Hair follicle dermal papilla cell (primary cell): ENCODE results near the gene IGFBP6. TPM values are rescaled to one million over a fixed set of nuclear protein-coding genes. Genes with fewer than 3 reads are reported as not detected.

Experiments used
- small RNA-seq: library from RNA; depleted of rRNA; stranded (forward); fragments of <200 nt; gene quantifications from one replicate; pipeline ENCODE3, GENCODE V24; 2012
- total RNA-seq: library from RNA; depleted of rRNA; stranded (reverse); fragments of >200 nt; gene quantifications from 2 replicates; pipeline ENCODE4 v1.2.3, GENCODE V29; 2012

IGFBP6 gene
- total RNA-seq, result 162 and 237 TPM in 2 replicates

DNA sequence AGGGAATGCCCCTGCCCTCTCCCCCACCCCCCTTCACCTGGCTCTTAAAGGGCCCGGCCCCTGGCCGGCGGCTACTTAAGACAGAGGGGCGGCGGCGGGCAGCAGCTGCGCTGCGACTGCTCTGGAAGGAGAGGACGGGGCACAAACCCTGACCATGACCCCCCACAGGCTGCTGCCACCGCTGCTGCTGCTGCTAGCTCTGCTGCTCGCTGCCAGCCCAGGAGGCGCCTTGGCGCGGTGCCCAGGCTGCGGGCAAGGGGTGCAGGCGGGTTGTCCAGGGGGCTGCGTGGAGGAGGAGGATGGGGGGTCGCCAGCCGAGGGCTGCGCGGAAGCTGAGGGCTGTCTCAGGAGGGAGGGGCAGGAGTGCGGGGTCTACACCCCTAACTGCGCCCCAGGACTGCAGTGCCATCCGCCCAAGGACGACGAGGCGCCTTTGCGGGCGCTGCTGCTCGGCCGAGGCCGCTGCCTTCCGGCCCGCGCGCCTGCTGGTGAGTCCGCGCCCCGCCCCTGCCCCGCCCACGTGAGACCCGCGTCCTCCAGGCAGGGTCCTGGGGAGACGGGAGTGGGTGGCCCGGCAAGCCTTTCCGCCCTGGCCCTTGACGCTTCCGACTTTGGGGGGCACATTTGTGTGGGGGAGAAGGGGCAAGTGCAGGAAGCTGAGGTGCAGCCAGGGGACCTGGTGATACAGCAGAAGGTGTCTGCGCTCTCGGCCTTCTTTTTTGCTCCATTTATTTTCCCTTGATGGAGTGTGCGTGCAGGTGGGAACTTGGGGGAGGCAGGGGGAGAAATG, at the start of gene IGFBP6:
Gene IGFBP6, plus strand, starts transcription at position 104 of the 790 bp plus-strand sequence. Its CDS starts 51 bp downstream, at position 155.

DNA sequence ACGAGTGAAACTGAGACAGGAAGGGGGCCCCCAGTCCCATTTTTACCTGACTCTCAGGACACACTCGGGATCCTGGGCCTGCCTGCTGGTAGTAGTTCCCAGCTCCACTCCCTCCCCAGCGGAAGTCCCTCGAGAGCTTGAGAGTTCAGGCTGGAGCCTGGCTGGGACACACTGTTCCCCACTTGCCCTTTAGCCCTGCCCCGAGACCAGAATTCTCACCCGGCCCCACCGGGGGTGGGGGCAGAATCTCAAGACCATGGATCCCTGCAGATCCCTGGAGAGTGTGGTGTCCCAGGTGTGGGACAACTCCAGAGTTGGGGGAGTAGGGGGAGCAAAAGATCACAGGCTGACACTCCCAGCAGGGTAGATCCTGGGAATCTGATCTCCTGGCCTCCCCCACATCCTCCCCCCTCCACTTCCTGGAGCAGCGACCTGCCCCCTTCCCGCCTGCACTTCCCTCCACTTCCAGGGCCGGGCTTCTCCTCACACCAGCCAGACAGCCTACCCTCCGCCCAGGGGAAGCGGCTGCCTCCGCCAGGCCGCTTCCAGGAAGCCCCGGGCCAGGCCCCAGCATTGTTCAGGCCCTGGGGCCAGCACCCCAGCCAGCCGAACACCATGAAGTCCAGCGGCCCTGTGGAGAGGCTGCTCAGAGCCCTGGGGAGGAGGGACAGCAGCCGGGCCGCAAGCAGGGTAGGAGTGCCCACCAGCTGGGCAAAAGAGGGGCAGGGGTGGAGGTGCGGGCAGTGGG, 47.7 kb upstream of the IGFBP6 start, which contains the start of gene TNS2:
Gene TNS2, plus strand, starts transcription at position 495 of the 748 bp plus-strand sequence. Its CDS starts 121 bp downstream, at position 616.

DNA sequence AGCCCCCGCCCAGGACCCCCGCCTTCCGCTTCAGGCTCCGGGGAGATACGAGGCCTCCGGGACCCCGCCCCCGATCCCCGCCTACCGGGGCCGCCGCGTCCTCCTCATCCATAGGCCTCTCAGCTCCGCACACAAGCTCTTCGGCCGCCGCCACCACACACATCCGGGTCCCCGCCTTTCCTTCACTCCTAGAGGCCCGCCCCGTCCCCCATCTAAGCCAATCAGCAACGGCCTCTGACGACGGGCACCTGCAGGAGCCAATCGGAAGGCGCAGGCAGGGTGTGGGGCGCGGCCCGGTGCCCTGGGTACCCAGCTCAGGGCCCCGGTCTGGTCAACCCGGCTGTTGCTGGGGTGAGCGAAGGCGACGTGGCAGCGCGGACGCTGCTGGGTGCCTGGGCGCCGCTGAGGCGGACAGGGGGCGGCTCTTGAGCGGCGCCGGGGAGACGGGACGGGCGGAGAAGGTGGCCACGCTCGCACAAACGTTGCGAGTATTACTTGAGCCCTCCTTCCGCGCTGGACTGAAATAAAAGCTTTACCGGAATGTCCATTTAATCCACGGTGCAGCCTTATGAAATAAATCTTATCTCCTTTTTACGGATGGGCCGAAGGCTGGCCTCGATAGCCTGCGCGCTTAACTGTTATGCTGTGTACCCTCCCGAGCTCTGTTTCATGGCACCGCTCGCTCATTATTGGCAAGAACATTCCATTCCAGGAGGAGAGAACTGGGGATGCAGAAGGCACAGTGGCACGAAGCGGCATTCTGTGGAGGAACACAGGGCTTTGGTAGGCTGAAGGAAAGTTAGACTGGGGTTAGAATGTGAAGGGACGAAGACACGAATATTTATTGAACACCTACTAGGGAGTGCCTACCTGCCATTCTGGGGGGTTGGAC, 18.0 kb upstream of the IGFBP6 start, which contains the start of gene SPRYD3:
Gene SPRYD3, minus strand, starts transcription at position 165 of the 892 bp plus-strand sequence. Its CDS starts 57 bp downstream, at position 108.

DNA sequence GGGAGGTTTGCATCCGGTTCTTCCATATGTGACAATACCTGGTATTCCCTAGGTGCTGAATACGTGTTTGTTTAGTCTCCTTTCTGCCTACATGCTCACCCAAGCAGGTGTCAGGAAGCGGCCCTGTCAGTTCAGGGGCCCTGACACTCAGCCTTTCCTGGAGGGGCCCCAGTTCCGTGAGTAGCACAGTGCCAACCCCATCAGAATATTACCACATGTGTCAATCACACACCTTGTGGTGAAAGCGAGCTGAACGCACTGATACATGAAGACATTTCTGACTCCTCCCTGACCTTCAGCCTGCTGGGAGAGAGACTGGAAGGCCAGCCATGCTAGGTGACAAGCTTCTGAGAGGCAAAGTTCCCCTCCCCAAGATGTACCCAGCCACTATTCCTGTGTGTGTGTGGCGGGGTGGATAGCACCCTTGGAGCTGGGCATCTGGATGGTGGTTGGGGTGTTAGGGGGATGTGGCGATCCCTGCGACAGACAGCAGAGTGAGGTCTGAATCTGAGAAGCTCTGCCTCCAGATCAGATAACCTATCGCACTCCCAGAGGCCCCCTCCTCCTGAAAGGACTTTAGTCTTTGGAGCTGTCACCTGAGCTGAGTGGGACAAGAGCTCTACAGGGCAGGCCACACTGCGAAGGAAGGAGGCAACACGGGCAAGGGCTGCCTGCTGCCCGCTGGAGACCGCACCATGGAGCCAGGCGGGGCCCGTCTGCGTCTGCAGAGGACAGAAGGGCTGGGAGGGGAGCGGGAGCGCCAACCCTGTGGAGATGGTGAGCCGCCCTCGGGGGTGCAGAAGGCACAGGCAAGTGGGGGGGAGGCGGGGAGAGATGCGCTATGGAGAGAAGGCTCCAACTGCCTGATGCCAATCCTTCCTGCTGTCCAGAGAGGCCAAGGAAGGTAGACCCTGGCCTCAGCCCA, 5.7 kb downstream of the IGFBP6 start, which contains the start of gene SOAT2:
Gene SOAT2, plus strand, starts transcription at position 604 of the 925 bp plus-strand sequence. Its CDS starts 92 bp downstream, at position 696.

Small RNAs within 50 kb of the gene (small RNA-seq; reads per million reads assigned to genes)
- gene HIGD1AP1 (not detected), gene MIR6757 (not detected), gene RNU6-333P (not detected)

Other genes starting within 250 kb of the IGFBP6 start
- gene KRT78, start 248.7 kb upstream of the IGFBP6 start, total RNA-seq, result not detected in 2 replicates
- gene KRT8, start 192.6 kb upstream of the IGFBP6 start, total RNA-seq, result 0.61 and 0.65 TPM in 2 replicates
- gene KRT18, start 148.5 kb upstream of the IGFBP6 start, total RNA-seq, result 0.81 and 1.7 TPM in 2 replicates
- gene EIF4B, start 91.2 kb upstream of the IGFBP6 start, total RNA-seq, result 859 and 1,048 TPM in 2 replicates
- gene TNS2, start 47.6 kb upstream of the IGFBP6 start, total RNA-seq, result 77.1 and 80.6 TPM in 2 replicates
- 31.8 and 32.9 TPM in 2 replicates for gene SPRYD3, start 18.3 kb upstream of the IGFBP6 start, total RNA-seq
- 0.49 TPM in 1 of 2 replicates, not detected in the other for gene SOAT2, start 5.8 kb downstream of the IGFBP6 start, total RNA-seq
- gene ZNF740, start 83.1 kb downstream of the IGFBP6 start, total RNA-seq, result 14.2 and 17.5 TPM in 2 replicates
- 13.2 and 14.1 TPM in 2 replicates for gene CSAD, start 83.3 kb downstream of the IGFBP6 start, total RNA-seq
- gene ITGB7, start 109.6 kb downstream of the IGFBP6 start, total RNA-seq, result 1.3 and 1.8 TPM in 2 replicates
- 76.4 and 105 TPM in 2 replicates for gene RARG, start 134.5 kb downstream of the IGFBP6 start, total RNA-seq
- 1.6 and 1.8 TPM in 2 replicates for gene ESPL1, start 170.6 kb downstream of the IGFBP6 start, total RNA-seq
- gene PFDN5, start 197.9 kb downstream of the IGFBP6 start, total RNA-seq, result 233 and 253 TPM in 2 replicates
- gene MYG1, start 202.0 kb downstream of the IGFBP6 start, total RNA-seq, result 38.8 and 39.8 TPM in 2 replicates
- 32.1 and 33.5 TPM in 2 replicates for gene AAAS, start 223.9 kb downstream of the IGFBP6 start, total RNA-seq
- not detected in 2 replicates for gene SP7, start 238.7 kb downstream of the IGFBP6 start, total RNA-seq